Measurements from ENCODE around the gene NBL1. TPM values are rescaled to one million over a fixed set of nuclear protein-coding genes. Genes with fewer than 3 reads are reported as not detected.

NBL1 gene
- total and polyA plus RNA-seq, 9 of the 15 experiments (the other 6 are each of a cell fraction or from before 2014, with no cell fraction given): 0.10 to 3.7 (median 1.8) TPM; not detected in 1

DNA sequence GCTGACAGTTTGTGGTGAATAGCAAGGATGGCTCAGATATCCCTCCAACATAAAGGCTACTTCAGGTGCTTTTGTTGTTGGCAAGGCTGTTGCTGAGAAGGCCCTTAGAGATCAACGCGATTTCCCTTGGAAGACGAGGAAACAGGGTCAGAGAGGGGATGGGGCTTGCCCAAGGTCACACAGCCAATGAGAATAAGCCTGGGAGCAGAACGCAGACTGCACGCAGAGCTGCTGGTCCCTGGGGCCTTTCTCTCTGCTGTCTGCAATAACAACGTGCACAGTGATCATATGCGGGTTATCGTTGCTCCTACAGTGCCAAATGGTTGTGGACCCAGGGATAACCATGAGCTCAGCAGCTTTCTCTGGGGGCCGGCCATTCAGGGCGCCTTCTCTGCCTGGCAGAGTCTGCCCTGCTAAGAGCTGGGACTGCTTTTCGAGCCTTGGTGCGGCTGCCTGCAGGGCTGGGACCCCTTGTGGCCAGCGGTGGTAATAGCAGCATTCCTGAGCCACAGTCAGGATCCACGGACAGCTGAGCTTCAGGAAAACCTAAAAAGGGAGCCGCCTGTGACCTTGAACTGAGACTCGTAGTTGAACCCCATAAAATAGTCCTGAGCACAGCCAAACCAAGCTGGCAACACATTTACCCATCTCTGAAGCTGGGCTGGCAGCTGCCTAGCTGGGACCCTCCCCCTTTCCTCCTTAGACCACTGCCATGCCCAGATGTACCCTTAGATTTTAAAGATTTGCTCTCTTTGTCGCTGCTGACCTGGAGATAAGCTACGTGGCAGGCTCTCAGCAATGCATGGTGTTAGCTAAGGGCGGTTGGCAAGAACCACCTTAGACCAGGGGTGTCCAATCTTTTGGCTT lies 60.4 kb downstream of the NBL1 start (continued):
- TF ChIP-seq, protein P1, sequence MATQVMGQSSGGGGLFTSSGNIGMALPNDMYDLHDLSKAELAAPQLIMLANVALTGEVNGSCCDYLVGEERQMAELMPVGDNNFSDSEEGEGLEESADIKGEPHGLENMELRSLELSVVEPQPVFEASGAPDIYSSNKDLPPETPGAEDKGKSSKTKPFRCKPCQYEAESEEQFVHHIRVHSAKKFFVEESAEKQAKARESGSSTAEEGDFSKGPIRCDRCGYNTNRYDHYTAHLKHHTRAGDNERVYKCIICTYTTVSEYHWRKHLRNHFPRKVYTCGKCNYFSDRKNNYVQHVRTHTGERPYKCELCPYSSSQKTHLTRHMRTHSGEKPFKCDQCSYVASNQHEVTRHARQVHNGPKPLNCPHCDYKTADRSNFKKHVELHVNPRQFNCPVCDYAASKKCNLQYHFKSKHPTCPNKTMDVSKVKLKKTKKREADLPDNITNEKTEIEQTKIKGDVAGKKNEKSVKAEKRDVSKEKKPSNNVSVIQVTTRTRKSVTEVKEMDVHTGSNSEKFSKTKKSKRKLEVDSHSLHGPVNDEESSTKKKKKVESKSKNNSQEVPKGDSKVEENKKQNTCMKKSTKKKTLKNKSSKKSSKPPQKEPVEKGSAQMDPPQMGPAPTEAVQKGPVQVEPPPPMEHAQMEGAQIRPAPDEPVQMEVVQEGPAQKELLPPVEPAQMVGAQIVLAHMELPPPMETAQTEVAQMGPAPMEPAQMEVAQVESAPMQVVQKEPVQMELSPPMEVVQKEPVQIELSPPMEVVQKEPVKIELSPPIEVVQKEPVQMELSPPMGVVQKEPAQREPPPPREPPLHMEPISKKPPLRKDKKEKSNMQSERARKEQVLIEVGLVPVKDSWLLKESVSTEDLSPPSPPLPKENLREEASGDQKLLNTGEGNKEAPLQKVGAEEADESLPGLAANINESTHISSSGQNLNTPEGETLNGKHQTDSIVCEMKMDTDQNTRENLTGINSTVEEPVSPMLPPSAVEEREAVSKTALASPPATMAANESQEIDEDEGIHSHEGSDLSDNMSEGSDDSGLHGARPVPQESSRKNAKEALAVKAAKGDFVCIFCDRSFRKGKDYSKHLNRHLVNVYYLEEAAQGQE (IDR thresholded peaks at IDR 0.05; ENCODE audit: borderline replicate concordance): peak; percentile 21; the same call in 1 of the 2 replicates
- TF ChIP-seq, protein P1 (CRISPR knock-in tag; IDR thresholded peaks at IDR 0.05; ENCODE audit: low read depth): no peak
- no peak for TF ChIP-seq FOXK1 (CRISPR knock-in tag; IDR thresholded peaks at IDR 0.05; ENCODE audit: borderline replicate concordance)
- TF ChIP-seq BRD4 (IDR thresholded peaks at IDR 0.05): no peak
- TF ChIP-seq SETDB1 (IDR thresholded peaks at IDR 0.05; ENCODE audit: low read length): no peak
- TF ChIP-seq HMG20B (CRISPR knock-in tag; IDR thresholded peaks at IDR 0.05): no peak
- TF ChIP-seq SIRT6 (IDR thresholded peaks at IDR 0.05; ENCODE audit: low read depth, low read length): no peak
- TF ChIP-seq, protein P2, sequence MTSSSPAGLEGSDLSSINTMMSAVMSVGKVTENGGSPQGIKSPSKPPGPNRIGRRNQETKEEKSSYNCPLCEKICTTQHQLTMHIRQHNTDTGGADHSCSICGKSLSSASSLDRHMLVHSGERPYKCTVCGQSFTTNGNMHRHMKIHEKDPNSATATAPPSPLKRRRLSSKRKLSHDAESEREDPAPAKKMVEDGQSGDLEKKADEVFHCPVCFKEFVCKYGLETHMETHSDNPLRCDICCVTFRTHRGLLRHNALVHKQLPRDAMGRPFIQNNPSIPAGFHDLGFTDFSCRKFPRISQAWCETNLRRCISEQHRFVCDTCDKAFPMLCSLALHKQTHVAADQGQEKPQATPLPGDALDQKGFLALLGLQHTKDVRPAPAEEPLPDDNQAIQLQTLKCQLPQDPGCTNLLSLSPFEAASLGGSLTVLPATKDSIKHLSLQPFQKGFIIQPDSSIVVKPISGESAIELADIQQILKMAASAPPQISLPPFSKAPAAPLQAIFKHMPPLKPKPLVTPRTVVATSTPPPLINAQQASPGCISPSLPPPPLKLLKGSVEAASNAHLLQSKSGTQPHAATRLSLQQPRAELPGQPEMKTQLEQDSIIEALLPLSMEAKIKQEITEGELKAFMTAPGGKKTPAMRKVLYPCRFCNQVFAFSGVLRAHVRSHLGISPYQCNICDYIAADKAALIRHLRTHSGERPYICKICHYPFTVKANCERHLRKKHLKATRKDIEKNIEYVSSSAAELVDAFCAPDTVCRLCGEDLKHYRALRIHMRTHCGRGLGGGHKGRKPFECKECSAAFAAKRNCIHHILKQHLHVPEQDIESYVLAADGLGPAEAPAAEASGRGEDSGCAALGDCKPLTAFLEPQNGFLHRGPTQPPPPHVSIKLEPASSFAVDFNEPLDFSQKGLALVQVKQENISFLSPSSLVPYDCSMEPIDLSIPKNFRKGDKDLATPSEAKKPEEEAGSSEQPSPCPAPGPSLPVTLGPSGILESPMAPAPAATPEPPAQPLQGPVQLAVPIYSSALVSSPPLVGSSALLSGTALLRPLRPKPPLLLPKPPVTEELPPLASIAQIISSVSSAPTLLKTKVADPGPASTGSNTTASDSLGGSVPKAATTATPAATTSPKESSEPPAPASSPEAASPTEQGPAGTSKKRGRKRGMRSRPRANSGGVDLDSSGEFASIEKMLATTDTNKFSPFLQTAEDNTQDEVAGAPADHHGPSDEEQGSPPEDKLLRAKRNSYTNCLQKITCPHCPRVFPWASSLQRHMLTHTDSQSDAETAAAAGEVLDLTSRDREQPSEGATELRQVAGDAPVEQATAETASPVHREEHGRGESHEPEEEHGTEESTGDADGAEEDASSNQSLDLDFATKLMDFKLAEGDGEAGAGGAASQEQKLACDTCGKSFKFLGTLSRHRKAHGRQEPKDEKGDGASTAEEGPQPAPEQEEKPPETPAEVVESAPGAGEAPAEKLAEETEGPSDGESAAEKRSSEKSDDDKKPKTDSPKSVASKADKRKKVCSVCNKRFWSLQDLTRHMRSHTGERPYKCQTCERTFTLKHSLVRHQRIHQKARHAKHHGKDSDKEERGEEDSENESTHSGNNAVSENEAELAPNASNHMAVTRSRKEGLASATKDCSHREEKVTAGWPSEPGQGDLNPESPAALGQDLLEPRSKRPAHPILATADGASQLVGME (CRISPR knock-in tag; IDR thresholded peaks at IDR 0.05): no peak
- TF ChIP-seq POLR2G (IDR thresholded peaks at IDR 0.05; ENCODE audit: low read depth, low read length): no peak
- TF ChIP-seq CREM (IDR thresholded peaks at IDR 0.05; ENCODE audit: low read depth): 0 out of 2 replicates have a peak, but pooled peaks have one; percentile 7
- TF ChIP-seq KLF16 (IDR thresholded peaks at IDR 0.05): 0 out of 2 replicates have a peak, but pooled peaks have one; percentile 13
- TF ChIP-seq, protein P3, sequence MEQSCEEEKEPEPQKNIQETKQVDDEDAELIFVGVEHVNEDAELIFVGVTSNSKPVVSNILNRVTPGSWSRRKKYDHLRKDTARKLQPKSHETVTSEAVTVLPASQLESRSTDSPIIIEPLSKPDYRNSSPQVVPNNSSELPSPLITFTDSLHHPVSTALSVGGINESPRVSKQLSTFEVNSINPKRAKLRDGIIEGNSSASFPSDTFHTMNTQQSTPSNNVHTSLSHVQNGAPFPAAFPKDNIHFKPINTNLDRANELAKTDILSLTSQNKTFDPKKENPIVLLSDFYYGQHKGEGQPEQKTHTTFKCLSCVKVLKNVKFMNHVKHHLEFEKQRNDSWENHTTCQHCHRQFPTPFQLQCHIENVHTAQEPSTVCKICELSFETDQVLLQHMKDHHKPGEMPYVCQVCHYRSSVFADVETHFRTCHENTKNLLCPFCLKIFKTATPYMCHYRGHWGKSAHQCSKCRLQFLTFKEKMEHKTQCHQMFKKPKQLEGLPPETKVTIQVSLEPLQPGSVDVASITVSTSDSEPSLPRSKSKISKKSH (CRISPR knock-in tag; IDR thresholded peaks at IDR 0.05): no peak
